ENCODE results near the gene DPEP3.

DPEP3 gene

DNA sequence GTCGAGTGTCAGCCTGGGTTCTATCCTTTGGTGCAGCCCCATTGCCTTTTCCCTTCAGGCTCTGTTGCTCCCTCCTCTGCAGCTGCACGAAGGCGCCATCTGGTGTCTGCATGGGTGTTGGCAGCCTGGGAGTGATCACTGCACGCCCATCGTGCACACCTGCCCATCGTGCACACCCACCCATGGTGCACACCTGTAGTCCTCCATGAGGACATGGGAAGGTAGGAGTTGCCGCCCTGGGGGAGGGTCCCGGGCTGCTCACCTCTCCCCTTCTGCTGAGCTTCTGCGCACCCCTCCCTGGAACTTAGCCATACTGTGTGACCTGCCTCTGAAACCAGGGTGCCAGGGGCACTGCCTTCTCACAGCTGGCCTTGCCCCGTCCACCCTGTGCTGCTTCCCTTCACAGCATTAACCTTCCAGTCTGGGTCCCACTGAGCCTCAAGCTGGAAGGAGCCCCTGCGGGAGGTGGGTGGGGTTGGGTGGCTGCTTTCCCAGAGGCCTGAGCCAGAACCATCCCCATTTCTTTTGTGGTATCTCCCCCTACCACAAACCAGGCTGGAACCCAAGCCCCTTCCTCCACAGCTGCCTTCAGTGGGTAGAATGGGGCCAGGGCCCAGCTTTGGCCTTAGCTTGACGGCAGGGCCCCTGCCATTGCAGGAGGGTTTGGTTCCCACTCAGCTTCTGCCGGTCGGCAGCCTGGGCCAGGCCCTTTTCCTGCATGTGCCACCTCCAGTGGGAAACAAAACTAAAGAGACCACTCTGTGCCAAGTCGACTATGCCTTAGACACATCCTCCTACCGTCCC is 51.5 kb downstream of the DPEP3 start:
- DNase-seq: peak; percentile 3

- DNase-seq: no peak
These were observed 52.2 kb downstream of the DPEP3 start for GRCh38 chr16:67928147-67928546.

GRCh38 chr16:67927131-67927941 is 53.0 kb downstream of the DPEP3 start:
- DNase-seq: no peak

GRCh38 chr16:67926181-67926750 is 54.0 kb downstream of the DPEP3 start:
- DNase-seq: peak; percentile 81
